Measurements from ENCODE around the gene CRCP. TPM values are rescaled to one million over a fixed set of nuclear protein-coding genes. Genes with fewer than 3 reads are reported as not detected.

CRCP gene
- total RNA-seq, 1 experiment from 2014 or later = 36.4 TPM

DNA sequence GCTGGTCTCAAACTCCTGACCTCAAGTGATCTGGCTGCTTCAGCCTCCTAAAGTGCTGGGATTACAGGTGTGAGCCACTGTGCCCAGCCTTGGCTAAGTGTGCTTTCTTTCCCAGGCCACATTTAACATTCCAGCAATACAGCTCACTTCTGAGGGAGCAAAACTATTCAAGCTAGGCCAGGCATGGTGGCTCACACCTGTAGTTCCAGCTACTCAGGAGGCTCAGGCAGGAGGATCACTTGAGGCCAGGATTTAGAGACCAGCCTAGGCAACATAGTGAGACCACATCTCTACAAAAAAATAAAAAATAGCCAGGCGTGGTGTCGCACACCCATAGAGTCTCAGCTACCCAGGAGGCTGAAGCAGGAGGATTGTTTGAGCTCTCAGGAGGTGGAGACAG lies 67.2 kb downstream of the CRCP start:
- no peaks in the 10 kb centered on the region for H3K9me3 ChIP-seq (ENCODE audit: low read length)
- H4K20me1 ChIP-seq (ENCODE audit: low read length) = no peaks in the 10 kb centered on the region
- intact Hi-C loops (cut with micrococcal nuclease) = no loop called here
- no peak overlapping the region for H3K4me2 ChIP-seq (ENCODE audit: low read length)
- no peak overlapping the region for H3K27ac ChIP-seq (ENCODE audit: low read length)
- no peak overlapping the region for H3K4me3 ChIP-seq (ENCODE audit: low read length)
- H3K4me1 ChIP-seq (ENCODE audit: insufficient read depth, low read length) = no peaks in the 10 kb centered on the region
- H3K79me2 ChIP-seq (ENCODE audit: low read length) = no peaks in the 10 kb centered on the region
- DNase-seq = no peak
- H3K9ac ChIP-seq (ENCODE audit: low read length) = no peak overlapping the region
- ATAC-seq = peak; percentile 38
- H3K36me3 ChIP-seq (ENCODE audit: low read depth, low read length) = no peaks in the 10 kb centered on the region
- H3K9me2 ChIP-seq (replicated peaks; ENCODE audit: low read length) = no peaks in the 10 kb centered on the region
- CTCF ChIA-PET = no interaction called here
- no peaks in the 10 kb centered on the region for H3F3A ChIP-seq (ENCODE audit: low read length, unreplicated experiment)
- BruUV-seq (replicated peaks) = no TSS peak
- TF ChIP-seq EZH2phosphoT487 (IDR thresholded peaks at IDR 0.05; ENCODE audit: borderline replicate concordance, low read length) (no peak), EZH2 (IDR thresholded peaks at IDR 0.05; ENCODE audit: low read length, unreplicated experiment) (no peak)
- TF ChIP-seq, protein P1, sequence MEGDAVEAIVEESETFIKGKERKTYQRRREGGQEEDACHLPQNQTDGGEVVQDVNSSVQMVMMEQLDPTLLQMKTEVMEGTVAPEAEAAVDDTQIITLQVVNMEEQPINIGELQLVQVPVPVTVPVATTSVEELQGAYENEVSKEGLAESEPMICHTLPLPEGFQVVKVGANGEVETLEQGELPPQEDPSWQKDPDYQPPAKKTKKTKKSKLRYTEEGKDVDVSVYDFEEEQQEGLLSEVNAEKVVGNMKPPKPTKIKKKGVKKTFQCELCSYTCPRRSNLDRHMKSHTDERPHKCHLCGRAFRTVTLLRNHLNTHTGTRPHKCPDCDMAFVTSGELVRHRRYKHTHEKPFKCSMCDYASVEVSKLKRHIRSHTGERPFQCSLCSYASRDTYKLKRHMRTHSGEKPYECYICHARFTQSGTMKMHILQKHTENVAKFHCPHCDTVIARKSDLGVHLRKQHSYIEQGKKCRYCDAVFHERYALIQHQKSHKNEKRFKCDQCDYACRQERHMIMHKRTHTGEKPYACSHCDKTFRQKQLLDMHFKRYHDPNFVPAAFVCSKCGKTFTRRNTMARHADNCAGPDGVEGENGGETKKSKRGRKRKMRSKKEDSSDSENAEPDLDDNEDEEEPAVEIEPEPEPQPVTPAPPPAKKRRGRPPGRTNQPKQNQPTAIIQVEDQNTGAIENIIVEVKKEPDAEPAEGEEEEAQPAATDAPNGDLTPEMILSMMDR (conservative IDR thresholded peaks at IDR 0.05; ENCODE audit: low read depth, low read length) = no peak
- no peaks in the 10 kb centered on the region for H3K27me3 ChIP-seq (ENCODE audit: low read length)
- H2AFZ ChIP-seq (ENCODE audit: low read length) = no peak overlapping the region
- POLR2A ChIA-PET (ENCODE audit: unreplicated experiment) = no interaction called here

DNA sequence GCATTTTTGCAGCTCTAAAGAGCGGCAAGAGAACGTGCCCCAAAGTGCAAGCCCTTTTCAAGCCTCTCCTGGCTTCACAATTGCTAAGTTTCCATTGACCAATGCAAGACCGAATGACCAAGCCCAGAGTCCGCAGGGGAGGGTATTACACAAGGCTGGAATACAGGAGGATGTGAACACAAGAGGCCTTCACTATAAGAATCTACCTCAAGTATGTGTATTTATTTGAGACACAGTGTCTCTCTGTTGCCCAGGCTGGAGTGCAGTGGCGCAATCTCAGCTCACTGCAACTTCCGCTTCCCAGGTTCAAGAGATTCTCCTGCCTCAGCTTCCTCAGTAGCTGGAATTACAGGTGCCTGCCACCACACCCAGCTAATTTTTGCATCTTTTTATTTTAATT lies 68.3 kb downstream of the CRCP start:
- H4K20me1 ChIP-seq (ENCODE audit: low read length) = no peaks in the 10 kb centered on the region
- no peaks in the 10 kb centered on the region for H3K27me3 ChIP-seq (ENCODE audit: low read length)
- H3K36me3 ChIP-seq (ENCODE audit: low read depth, low read length) = no peaks in the 10 kb centered on the region
- H3K9me2 ChIP-seq (replicated peaks; ENCODE audit: low read length) = no peaks in the 10 kb centered on the region
- H3F3A ChIP-seq (ENCODE audit: low read length, unreplicated experiment) = no peaks in the 10 kb centered on the region
- H2AFZ ChIP-seq (ENCODE audit: low read length) = no peak overlapping the region
- no peak for TF ChIP-seq EZH2phosphoT487 (IDR thresholded peaks at IDR 0.05; ENCODE audit: borderline replicate concordance, low read length)
- TF ChIP-seq, protein P1 (conservative IDR thresholded peaks at IDR 0.05; ENCODE audit: low read depth, low read length) = no peak
- TF ChIP-seq EZH2 (IDR thresholded peaks at IDR 0.05; ENCODE audit: low read length, unreplicated experiment) = no peak
- H3K27ac ChIP-seq (ENCODE audit: low read length) = no peak overlapping the region
- no peaks in the 10 kb centered on the region for H3K9me3 ChIP-seq (ENCODE audit: low read length)
- ATAC-seq (no peak), DNase-seq (no peak)
- CTCF ChIA-PET = no interaction called here
- no peak overlapping the region for H3K4me3 ChIP-seq (ENCODE audit: low read length)
- H3K4me2 ChIP-seq (ENCODE audit: low read length) = no peak overlapping the region
- no TSS peak for BruUV-seq (replicated peaks)
- intact Hi-C loops (cut with micrococcal nuclease) = no loop called here
- H3K79me2 ChIP-seq (ENCODE audit: low read length) = no peaks in the 10 kb centered on the region
- H3K9ac ChIP-seq (ENCODE audit: low read length) = no peak overlapping the region
- H3K4me1 ChIP-seq (ENCODE audit: insufficient read depth, low read length) = no peaks in the 10 kb centered on the region
- POLR2A ChIA-PET (ENCODE audit: unreplicated experiment) = no interaction called here

DNA sequence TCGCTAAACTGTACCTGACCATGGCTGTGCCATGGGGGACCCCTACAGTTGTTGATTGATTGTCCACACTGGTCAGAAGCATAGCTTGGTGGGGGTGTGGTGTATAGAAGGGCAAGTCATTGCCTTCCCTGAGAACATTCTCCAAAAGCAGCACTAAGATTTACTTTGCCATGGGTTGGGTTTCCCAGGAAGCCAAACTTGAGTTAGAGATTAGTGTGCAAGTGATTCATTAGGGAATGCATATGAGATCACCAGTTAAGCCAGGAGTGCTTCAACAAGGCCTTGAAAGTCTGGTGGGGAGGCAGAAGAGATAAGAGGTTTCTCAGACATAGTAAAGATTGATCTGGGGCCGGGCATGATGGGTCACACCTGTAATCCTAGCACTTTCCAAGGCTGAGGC lies 69.1 kb downstream of the CRCP start:
- no peak overlapping the region for H3K9ac ChIP-seq (ENCODE audit: low read length)
- intact Hi-C loops (cut with micrococcal nuclease) = no loop called here

More for the DNA sequence above, 69.1 kb downstream of the CRCP start:
- H3K27me3 ChIP-seq (ENCODE audit: low read length) = no peaks in the 10 kb centered on the region
- DNase-seq (peak; percentile 37), ATAC-seq (peak; percentile 64)
- ChIA-PET POLR2A (ENCODE audit: unreplicated experiment) (no interaction called here), CTCF (no interaction called here)
- no peak overlapping the region for H3K4me2 ChIP-seq (ENCODE audit: low read length)
- H3K36me3 ChIP-seq (ENCODE audit: low read depth, low read length) = no peaks in the 10 kb centered on the region
- H3K9me2 ChIP-seq (replicated peaks; ENCODE audit: low read length) = no peaks in the 10 kb centered on the region
- no peak overlapping the region for H2AFZ ChIP-seq (ENCODE audit: low read length)
- no peak overlapping the region for H3K4me3 ChIP-seq (ENCODE audit: low read length)
- no peaks in the 10 kb centered on the region for H4K20me1 ChIP-seq (ENCODE audit: low read length)
- no peaks in the 10 kb centered on the region for H3F3A ChIP-seq (ENCODE audit: low read length, unreplicated experiment)
- no TSS peak for BruUV-seq (replicated peaks)
- no peaks in the 10 kb centered on the region for H3K4me1 ChIP-seq (ENCODE audit: insufficient read depth, low read length)
- H3K27ac ChIP-seq (ENCODE audit: low read length) = no peak overlapping the region
- TF ChIP-seq, protein P1 (conservative IDR thresholded peaks at IDR 0.05; ENCODE audit: low read depth, low read length) = no peak
- TF ChIP-seq EZH2 (IDR thresholded peaks at IDR 0.05; ENCODE audit: low read length, unreplicated experiment) (no peak), EZH2phosphoT487 (IDR thresholded peaks at IDR 0.05; ENCODE audit: borderline replicate concordance, low read length) (no peak)
- no peaks in the 10 kb centered on the region for H3K9me3 ChIP-seq (ENCODE audit: low read length)
- no peaks in the 10 kb centered on the region for H3K79me2 ChIP-seq (ENCODE audit: low read length)
